Endothelial cell of umbilical vein (primary cell): ENCODE data around the gene PIK3AP1. TPM values are rescaled to one million over a fixed set of nuclear protein-coding genes. Genes with fewer than 3 reads are reported as not detected.

Experiments
- BruUV-seq: library from RNA; stranded (reverse); fragments of 400-500 nt; replicated peaks from 2 replicates; lab custom pipeline; 2021; lab: Mats Ljungman, UMichigan
- CTCF ChIA-PET: fragments of 300-600, 350-600 bp; sonication (Branson Sonifier 250); formaldehyde crosslinking; loops from one replicate; lab custom pipeline; 2021; ENCODE audit warnings: antibody characterized with exemption, inconsistent platforms; lab: Charles Lee
- POLR2A ChIA-PET: fragments of 300-600, 350-600 bp; sonication (Branson Sonifier 250); formaldehyde crosslinking; loops from one replicate; lab custom pipeline; 2021; ENCODE audit warnings: antibody characterized with exemption, inconsistent platforms; lab: Charles Lee
- DNase-seq: peaks from one replicate; pipeline ENCODE4 v3.0.0-alpha.2; 2011; ENCODE audit warnings: low read depth, low spot score
- FAIRE-seq: peaks from 2 replicates; lab custom pipeline; 2011; peaks lifted over from hg19 to GRCh38; lab: Jason Lieb, UNC
- H2AFZ ChIP-seq: 2 replicates; pipeline ENCODE4 v1.6.0; 2012; ENCODE audit warnings: low read depth, low read length, control low read depth, inconsistent platforms
- H3K27ac ChIP-seq: 2 replicates; pipeline ENCODE4 v1.5.1; 2011; ENCODE audit warnings: low read depth, mild to moderate bottlenecking, control low read depth, low read length, moderate library complexity; ENCODE audit not compliant: insufficient read depth
- H3K27me3 ChIP-seq, 2 experiments: 2 replicates each; pipeline versions ENCODE4 v1.6.0 to v1.6.1; 2011; ENCODE audit warnings: low read length in 2 of 2, mixed read lengths in 1 of 2; ENCODE audit not compliant: control insufficient read depth in 2 of 2, insufficient read depth in 2 of 2
- H3K36me3 ChIP-seq, 2 experiments: 2 replicates in 1 of 2; 3 replicates in 1 of 2; pipeline ENCODE4 v1.5.1; 2011; ENCODE audit warnings: low read length in 2 of 2, mild to moderate bottlenecking in 1 of 2, moderate library complexity in 1 of 2; ENCODE audit not compliant: control insufficient read depth in 2 of 2, insufficient read depth in 2 of 2; ENCODE audit errors: extremely low read depth in 1 of 2
- H3K4me1 ChIP-seq: 3 replicates; pipeline ENCODE4 v1.5.1; 2011; ENCODE audit warnings: mild to moderate bottlenecking, low read length; ENCODE audit not compliant: control insufficient read depth, insufficient read depth; ENCODE audit errors: extremely low read depth
- H3K4me2 ChIP-seq: 2 replicates; pipeline ENCODE4 v1.6.1; 2011; ENCODE audit warnings: low read length, control low read depth, mixed read lengths; ENCODE audit not compliant: insufficient read depth
- H3K4me3 ChIP-seq, 3 experiments: fragments of 200-600 bp in 1 of 3; sonication (generic), shearing (Covaris generic) in 1 of 3; replicated peaks in 1 of 3; 2 replicates each; pipeline ENCODE4 v1.5.1; 2011 to 2016; ENCODE audit warnings: control low read depth in 3 of 3, low read length in 3 of 3, mild to moderate bottlenecking in 2 of 3, inconsistent platforms in 1 of 3, low read depth in 1 of 3, moderate library complexity in 1 of 3; ENCODE audit not compliant: insufficient read depth in 1 of 3
- H3K79me2 ChIP-seq: 2 replicates; pipeline ENCODE4 v1.6.0; 2012; ENCODE audit warnings: low read length, inconsistent platforms; ENCODE audit not compliant: control insufficient read depth, insufficient read depth
- H3K9ac ChIP-seq: replicated peaks from 2 replicates; pipeline ENCODE3; 2011; ENCODE audit warnings: low read length, control low read depth; ENCODE audit not compliant: insufficient read depth; ENCODE audit errors: extremely low read depth
- H3K9me1 ChIP-seq: replicated peaks from 3 replicates; pipeline ENCODE4 v1.6.0; 2011; ENCODE audit warnings: mild to moderate bottlenecking, low read length; ENCODE audit not compliant: control insufficient read depth, insufficient read depth; ENCODE audit errors: extremely low read depth
- H3K9me3 ChIP-seq: replicated peaks from 2 replicates; pipeline ENCODE4 v1.5.1; 2012; ENCODE audit warnings: low read length, inconsistent platforms; ENCODE audit not compliant: control insufficient read depth, insufficient read depth
- H4K20me1 ChIP-seq: replicated peaks from 2 replicates; pipeline ENCODE3; 2011; ENCODE audit warnings: mild to moderate bottlenecking, low read length; ENCODE audit not compliant: control insufficient read depth, insufficient read depth; ENCODE audit errors: extremely low read depth
- EZH2 ChIP-seq: IDR thresholded peaks from 2 replicates; pipeline ENCODE4 v1.6.1; 2012; ENCODE audit warnings: borderline replicate concordance, low read depth, mild to moderate bottlenecking, moderate library complexity, low read length, inconsistent platforms; ENCODE audit not compliant: severe bottlenecking
- GATA2 ChIP-seq: IDR thresholded peaks from 2 replicates; pipeline ENCODE4 v1.7.0; 2011; ENCODE audit warnings: low read depth, mild to moderate bottlenecking, moderate library complexity, mixed read lengths, low read length; ENCODE audit not compliant: insufficient read length, insufficient read depth
- MYC ChIP-seq: IDR thresholded peaks from one replicate; pipeline ENCODE4 v1.6.1; 2011; ENCODE audit warnings: mild to moderate bottlenecking, low read depth, low read length
- POLR2AphosphoS5 ChIP-seq: IDR thresholded peaks from 2 replicates; pipeline ENCODE4 v1.6.1; 2012; ENCODE audit warnings: low read depth, mild to moderate bottlenecking, control low read depth, low read length, moderate library complexity; ENCODE audit not compliant: insufficient read depth
- dilution Hi-C: fragments of 300-500 bp; cut with MboI; formaldehyde crosslinking; loops from one replicate; pipeline ENCODE4 v1.15.0; 2019; ENCODE audit warnings: low sequenced_read_pairs; ENCODE audit not compliant: extremely low pct_ligation_motif_present
- intact Hi-C: fragments of 100-400 bp; cut with micrococcal nuclease; formaldehyde crosslinking; loops from one replicate; pipeline ENCODE4 v1.10.0; 2022
- polyA plus RNA-seq, 4 experiments: library from polyadenylated mRNA; depleted of rRNA in 3 of 4; stranded (reverse) in 3 of 4; unstranded in 1 of 4; fragments of >200 nt; gene quantifications; 2 replicates each; pipeline versions ENCODE4 v1.2.1 to v1.2.3, GENCODE V29; 2011 to 2012; ENCODE audit warnings: missing spikeins in 1 of 4
- total RNA-seq: library from RNA; stranded (reverse); gene quantifications from 2 replicates; pipeline ENCODE4 v1.2.3, GENCODE V29; 2021
- TF ChIP-seq, protein P1 (sequence below), 2 donors: IDR thresholded peaks; 1 replicate in 1 of 2; 2 replicates in 1 of 2; pipeline ENCODE4 v1.5.1; 2011; ENCODE audit warnings: low read length in 2 of 2, mild to moderate bottlenecking in 2 of 2, moderate library complexity in 2 of 2, control low read depth in 1 of 2, inconsistent platforms in 1 of 2, low read depth in 1 of 2; ENCODE audit not compliant: insufficient read depth in 1 of 2; ENCODE audit errors: extremely low read depth in 1 of 2

Gene PIK3AP1
- total and polyA plus RNA-seq, 2 donors (not counting 3 experiments of a cell fraction or from before 2014, with no cell fraction given), result 0.04 TPM; not detected in 1

DNA sequence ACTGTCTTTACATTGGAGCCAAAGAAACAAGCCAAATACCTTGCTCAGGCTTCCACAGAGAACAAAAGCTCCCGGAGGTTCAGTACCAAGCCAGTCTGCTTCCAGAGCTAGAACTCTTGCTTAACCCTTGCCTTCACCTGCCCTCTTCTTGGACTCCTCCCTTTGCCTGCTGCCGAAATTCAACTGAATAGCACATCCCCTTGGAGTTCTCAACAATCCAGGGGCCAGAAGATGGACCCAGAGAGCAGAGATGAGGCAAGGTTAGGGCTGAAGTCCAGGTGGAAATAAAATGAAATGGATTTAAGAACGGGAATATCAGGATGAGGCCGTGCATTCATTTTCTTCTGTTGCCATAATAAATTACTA lies 876 bp upstream of the PIK3AP1 start:
- Histone ChIP-seq H3K9ac (no peak overlapping the region), H3K4me2 (no peak overlapping the region), H3K4me1 (peaks cover 6% of the 10 kb centered on the region), H3K79me2 (no peaks in the 10 kb centered on the region), H2AFZ (no peak overlapping the region), H3K9me1 (no peaks in the 10 kb centered on the region), H4K20me1 (no peaks in the 10 kb centered on the region), H3K36me3 (no peaks in the 10 kb centered on the region), H3K27ac (no peak overlapping the region), H3K27me3 (peaks cover 13 to 19% of the 10 kb centered on the region in 2 experiments), H3K4me3 (no peak overlapping the region), H3K9me3 (no peaks in the 10 kb centered on the region)
- ChIA-PET POLR2A (no interaction called here), CTCF (interaction anchor here (0.7 kb wide), 1 partner anchor 23 kb away, joined by 3 read pairs; no protein-coding TSS in a partner anchor)
- dilution Hi-C loops, result no loop called here
- no peak for TF ChIP-seq POLR2AphosphoS5
- no peak for TF ChIP-seq GATA2
- TF ChIP-seq MYC, result no peak
- DNase-seq, result no peak
- intact Hi-C loops, result no loop called here
- no peak for FAIRE-seq
- no TSS peak for BruUV-seq

DNA sequence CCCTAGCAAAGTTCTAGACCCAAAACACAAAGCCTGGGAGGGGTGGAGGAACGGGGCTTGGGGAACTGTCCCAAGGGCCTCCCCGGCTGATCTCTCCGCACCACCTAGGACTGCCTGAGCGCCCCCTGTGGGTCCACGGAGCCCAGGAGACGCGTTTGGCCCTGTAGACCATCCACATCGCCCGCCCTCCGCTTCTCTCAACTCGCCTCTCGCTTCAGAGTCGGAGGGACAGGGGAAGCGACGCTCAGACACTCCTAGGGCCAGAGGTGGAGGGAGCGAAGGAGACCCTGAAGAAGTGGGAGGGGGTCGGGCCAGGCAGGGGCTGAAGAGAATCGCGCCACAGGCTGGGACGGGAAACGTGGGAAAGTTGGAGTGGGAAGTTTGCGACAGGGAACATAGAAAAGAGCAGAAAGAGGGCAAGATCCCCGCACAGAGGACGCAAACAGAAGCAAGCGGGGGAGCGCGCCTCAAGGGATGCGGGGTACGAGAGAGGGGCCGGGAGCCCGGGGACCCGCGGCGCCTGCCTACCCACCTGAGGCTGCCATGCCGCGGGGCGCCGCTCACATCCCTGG lies 378 bp downstream of the PIK3AP1 start:
- TF ChIP-seq, protein P1, sequence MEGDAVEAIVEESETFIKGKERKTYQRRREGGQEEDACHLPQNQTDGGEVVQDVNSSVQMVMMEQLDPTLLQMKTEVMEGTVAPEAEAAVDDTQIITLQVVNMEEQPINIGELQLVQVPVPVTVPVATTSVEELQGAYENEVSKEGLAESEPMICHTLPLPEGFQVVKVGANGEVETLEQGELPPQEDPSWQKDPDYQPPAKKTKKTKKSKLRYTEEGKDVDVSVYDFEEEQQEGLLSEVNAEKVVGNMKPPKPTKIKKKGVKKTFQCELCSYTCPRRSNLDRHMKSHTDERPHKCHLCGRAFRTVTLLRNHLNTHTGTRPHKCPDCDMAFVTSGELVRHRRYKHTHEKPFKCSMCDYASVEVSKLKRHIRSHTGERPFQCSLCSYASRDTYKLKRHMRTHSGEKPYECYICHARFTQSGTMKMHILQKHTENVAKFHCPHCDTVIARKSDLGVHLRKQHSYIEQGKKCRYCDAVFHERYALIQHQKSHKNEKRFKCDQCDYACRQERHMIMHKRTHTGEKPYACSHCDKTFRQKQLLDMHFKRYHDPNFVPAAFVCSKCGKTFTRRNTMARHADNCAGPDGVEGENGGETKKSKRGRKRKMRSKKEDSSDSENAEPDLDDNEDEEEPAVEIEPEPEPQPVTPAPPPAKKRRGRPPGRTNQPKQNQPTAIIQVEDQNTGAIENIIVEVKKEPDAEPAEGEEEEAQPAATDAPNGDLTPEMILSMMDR (IDR thresholded peaks at IDR 0.05; ENCODE audit: extremely low read depth in 1 of 2, insufficient read depth in 1 of 2, low read depth in 1 of 2, low read length in 2 of 2), result peak; percentile 25 to 52
- TF ChIP-seq POLR2AphosphoS5 (no peak), EZH2 (no peak)
- dilution Hi-C loops (no loop called here), intact Hi-C loops (no loop called here)
- Histone ChIP-seq H3K4me3 (peak overlapping the region in 2 of 3 experiments; percentile 9 to 19), H2AFZ (peak overlapping the region; percentile 90), H4K20me1 (no peaks in the 10 kb centered on the region), H3K4me2 (peak overlapping the region; percentile 43), H3K27ac (no peak overlapping the region), H3K9ac (no peak overlapping the region), H3K9me3 (no peaks in the 10 kb centered on the region), H3K4me1 (peaks cover 6% of the 10 kb centered on the region), H3K9me1 (no peaks in the 10 kb centered on the region), H3K36me3 (no peaks in the 10 kb centered on the region), H3K27me3 (peaks cover 13 to 19% of the 10 kb centered on the region in 2 experiments), H3K79me2 (no peaks in the 10 kb centered on the region)
- no TSS peak for BruUV-seq
- ChIA-PET CTCF (no interaction called here), POLR2A (no interaction called here)
- FAIRE-seq (no peak), DNase-seq (no peak)
